Central memory CD8-positive, alpha-beta T cell (primary cell): Measurements from ENCODE around the gene MLYCD.

ENCODE experiments used
- ATAC-seq: fragments of 150-1000 bp; cut with Tn5 transposase; replicated peaks from 2 replicates; pipeline ENCODE4 v1.10.0; 2022; ENCODE audit warnings: mild to moderate bottlenecking, moderate FRiP score, moderate number of reproducible peaks; ENCODE audit not compliant: poor library complexity, severe bottlenecking; ENCODE audit errors: extremely low read depth
- DNase-seq, 2 donors: peaks; one replicate each; pipeline ENCODE4 v3.0.0; 2021; ENCODE audit warnings: low spot score in 2 of 2
- H3K27ac Mint-ChIP-seq: one replicate; pipeline ENCODE4 v1.8.0; 2022; ENCODE audit warnings: low read depth, mild to moderate bottlenecking, moderate library complexity, mixed read lengths
- H3K27me3 Mint-ChIP-seq: one replicate; pipeline ENCODE4 v1.8.0; 2022; ENCODE audit warnings: mixed read lengths
- H3K36me3 Mint-ChIP-seq: one replicate; pipeline ENCODE4 v1.8.0; 2022; ENCODE audit warnings: mild to moderate bottlenecking, moderate library complexity, mixed read lengths; ENCODE audit not compliant: insufficient read depth
- H3K4me1 Mint-ChIP-seq: one replicate; pipeline ENCODE4 v1.8.0; 2022; ENCODE audit warnings: mixed read lengths
- H3K4me3 Mint-ChIP-seq: one replicate; pipeline ENCODE4 v1.8.0; 2022; ENCODE audit warnings: mild to moderate bottlenecking, moderate library complexity, mixed read lengths
- H3K9me3 Mint-ChIP-seq: one replicate; pipeline ENCODE4 v1.8.0; 2022; ENCODE audit warnings: mixed read lengths

MLYCD gene

GRCh38 chr16:83882163-83882885 is 16.6 kb upstream of the MLYCD start:
- Mint-ChIP-seq H3K27ac (no peak overlapping the region), H3K36me3 (no peaks in the 10 kb centered on the region), H3K4me3 (no peak overlapping the region)

GRCh38 chr16:83886199-83886971 is 12.5 kb upstream of the MLYCD start:
- Mint-ChIP-seq H3K27me3 (peaks cover 16% of the 10 kb centered on the region), H3K36me3 (no peaks in the 10 kb centered on the region), H3K4me3 (no peak overlapping the region), H3K4me1 (no peaks in the 10 kb centered on the region), H3K9me3 (no peaks in the 10 kb centered on the region), H3K27ac (no peak overlapping the region)
- ATAC-seq, result no peak
- no peak for DNase-seq

More at GRCh38 chr16:83882163-83882885, 16.6 kb upstream of the MLYCD start:
- DNase-seq (no peak), ATAC-seq (no peak)
- no peaks in the 10 kb centered on the region for H3K4me1 Mint-ChIP-seq
- no peaks in the 10 kb centered on the region for H3K9me3 Mint-ChIP-seq
- peaks cover 33% of the 10 kb centered on the region for H3K27me3 Mint-ChIP-seq

- no peaks in the 10 kb centered on the region for H3K36me3 Mint-ChIP-seq
- H3K27ac Mint-ChIP-seq, result no peak overlapping the region
- no peaks in the 10 kb centered on the region for H3K4me1 Mint-ChIP-seq
- no peaks in the 10 kb centered on the region for H3K9me3 Mint-ChIP-seq
- no peak overlapping the region for H3K4me3 Mint-ChIP-seq
- ATAC-seq, result no peak
- H3K27me3 Mint-ChIP-seq, result peaks cover 18% of the 10 kb centered on the region
- DNase-seq, result no peak
These were observed 11.8 kb upstream of the MLYCD start for GRCh38 chr16:83887080-83887479.

- Mint-ChIP-seq H3K4me3 (no peak overlapping the region), H3K4me1 (no peaks in the 10 kb centered on the region), H3K27me3 (peaks cover 18% of the 10 kb centered on the region), H3K27ac (no peak overlapping the region), H3K9me3 (no peaks in the 10 kb centered on the region), H3K36me3 (no peaks in the 10 kb centered on the region)
- ATAC-seq (no peak), DNase-seq (no peak)
These were observed 11.4 kb upstream of the MLYCD start for GRCh38 chr16:83887564-83887963.

- DNase-seq (no peak), ATAC-seq (no peak)
- H3K9me3 Mint-ChIP-seq, result no peaks in the 10 kb centered on the region
- H3K27ac Mint-ChIP-seq, result no peak overlapping the region
- no peaks in the 10 kb centered on the region for H3K4me1 Mint-ChIP-seq
- H3K36me3 Mint-ChIP-seq, result no peaks in the 10 kb centered on the region
- H3K4me3 Mint-ChIP-seq, result no peak overlapping the region
- H3K27me3 Mint-ChIP-seq, result peaks cover 18% of the 10 kb centered on the region
These were observed 10.3 kb upstream of the MLYCD start for GRCh38 chr16:83888672-83889044.

- H3K4me1 Mint-ChIP-seq, result no peaks in the 10 kb centered on the region
- no peak for DNase-seq
- H3K27ac Mint-ChIP-seq, result no peak overlapping the region
- no peak for ATAC-seq
- no peaks in the 10 kb centered on the region for H3K9me3 Mint-ChIP-seq
- peaks cover 34% of the 10 kb centered on the region for H3K27me3 Mint-ChIP-seq
- H3K4me3 Mint-ChIP-seq, result no peak overlapping the region
- H3K36me3 Mint-ChIP-seq, result no peaks in the 10 kb centered on the region
These were observed 8.6 kb upstream of the MLYCD start for GRCh38 chr16:83890359-83890758.

- peaks cover 47% of the 10 kb centered on the region for H3K27me3 Mint-ChIP-seq
- ATAC-seq, result no peak
- no peak for DNase-seq
- H3K9me3 Mint-ChIP-seq, result no peaks in the 10 kb centered on the region
- H3K27ac Mint-ChIP-seq, result no peak overlapping the region
- no peak overlapping the region for H3K4me3 Mint-ChIP-seq
- H3K4me1 Mint-ChIP-seq, result no peaks in the 10 kb centered on the region
- H3K36me3 Mint-ChIP-seq, result no peaks in the 10 kb centered on the region
These were observed 7.2 kb upstream of the MLYCD start for GRCh38 chr16:83891742-83892141.

- no peak overlapping the region for H3K27ac Mint-ChIP-seq
- peaks cover 54% of the 10 kb centered on the region for H3K27me3 Mint-ChIP-seq
- H3K4me1 Mint-ChIP-seq, result peaks cover 14% of the 10 kb centered on the region
- ATAC-seq (no peak), DNase-seq (no peak)
- H3K4me3 Mint-ChIP-seq, result no peak overlapping the region
- H3K9me3 Mint-ChIP-seq, result no peaks in the 10 kb centered on the region
- no peaks in the 10 kb centered on the region for H3K36me3 Mint-ChIP-seq
These were observed 3.7 kb upstream of the MLYCD start for GRCh38 chr16:83895243-83895642.

GRCh38 chr16:83895942-83896341 is 3.0 kb upstream of the MLYCD start:
- H3K4me3 Mint-ChIP-seq, result no peak overlapping the region
- no peaks in the 10 kb centered on the region for H3K9me3 Mint-ChIP-seq
- no peak for ATAC-seq
- peaks cover 17% of the 10 kb centered on the region for H3K4me1 Mint-ChIP-seq
- no peaks in the 10 kb centered on the region for H3K36me3 Mint-ChIP-seq
- peaks cover 47% of the 10 kb centered on the region for H3K27me3 Mint-ChIP-seq
- DNase-seq, result no peak
- no peak overlapping the region for H3K27ac Mint-ChIP-seq

GRCh38 chr16:83899272-83899897 is 470 bp downstream of the MLYCD start:
- Mint-ChIP-seq H3K4me3 (peak overlapping the region; percentile 91), H3K27me3 (peaks cover 33% of the 10 kb centered on the region)

GRCh38 chr16:83899978-83900377 is 1.1 kb downstream of the MLYCD start:
- no peak for ATAC-seq
- H3K9me3 Mint-ChIP-seq, result no peaks in the 10 kb centered on the region
- H3K4me3 Mint-ChIP-seq, result peak overlapping the region; percentile 91
- H3K36me3 Mint-ChIP-seq, result no peaks in the 10 kb centered on the region
- no peak for DNase-seq
- peaks cover 47% of the 10 kb centered on the region for H3K4me1 Mint-ChIP-seq
- peaks cover 27% of the 10 kb centered on the region for H3K27me3 Mint-ChIP-seq
- peak overlapping the region; percentile 89 for H3K27ac Mint-ChIP-seq

More at GRCh38 chr16:83899272-83899897, 470 bp downstream of the MLYCD start:
- peaks cover 47% of the 10 kb centered on the region for H3K4me1 Mint-ChIP-seq
- DNase-seq (peak; percentile 14 to 17), ATAC-seq (peak; percentile 64)
- no peaks in the 10 kb centered on the region for H3K36me3 Mint-ChIP-seq
- no peaks in the 10 kb centered on the region for H3K9me3 Mint-ChIP-seq
- H3K27ac Mint-ChIP-seq, result peak overlapping the region; percentile 89

- Mint-ChIP-seq H3K4me1 (peaks cover 47% of the 10 kb centered on the region), H3K4me3 (peak overlapping the region; percentile 91), H3K27ac (peak overlapping the region; percentile 89), H3K36me3 (no peaks in the 10 kb centered on the region), H3K9me3 (no peaks in the 10 kb centered on the region), H3K27me3 (peaks cover 22% of the 10 kb centered on the region)
- DNase-seq (no peak), ATAC-seq (no peak)
These were observed 1.7 kb downstream of the MLYCD start for GRCh38 chr16:83900571-83900970.

GRCh38 chr16:83901101-83901500 is 2.2 kb downstream of the MLYCD start:
- DNase-seq, result no peak
- ATAC-seq, result no peak
- no peak overlapping the region for H3K27ac Mint-ChIP-seq
- peaks cover 47% of the 10 kb centered on the region for H3K4me1 Mint-ChIP-seq
- no peak overlapping the region for H3K4me3 Mint-ChIP-seq
- H3K9me3 Mint-ChIP-seq, result no peaks in the 10 kb centered on the region
- H3K36me3 Mint-ChIP-seq, result no peaks in the 10 kb centered on the region
- H3K27me3 Mint-ChIP-seq, result peaks cover 17% of the 10 kb centered on the region
